Keratinocyte (primary cell): ENCODE data around the gene GGA2. TPM values are rescaled to one million over a fixed set of nuclear protein-coding genes. Genes with fewer than 3 reads are reported as not detected.

ENCODE experiments used
- DNase-seq: peaks from one replicate; pipeline ENCODE4 v3.0.0-alpha.2; 2011; ENCODE audit warnings: low read depth, missing footprints, low spot score
- FAIRE-seq: peaks from 2 replicates; lab custom pipeline; 2011; peaks lifted over from hg19 to GRCh38; lab: Jason Lieb, UNC
- H2AFZ ChIP-seq: 2 replicates; pipeline ENCODE4 v1.6.0; 2012; ENCODE audit warnings: low read length, control low read depth, inconsistent platforms; ENCODE audit not compliant: control insufficient read depth
- H3K27ac ChIP-seq: 2 replicates; pipeline ENCODE4 v1.5.1; 2011; ENCODE audit warnings: low read length; ENCODE audit not compliant: control insufficient read depth, insufficient read depth
- H3K27me3 ChIP-seq: 3 replicates; pipeline ENCODE4 v1.6.0; 2011; ENCODE audit warnings: low read length; ENCODE audit not compliant: control insufficient read depth, insufficient read depth; ENCODE audit errors: extremely low read depth
- H3K36me3 ChIP-seq, 2 experiments: 2 replicates in 1 of 2; 3 replicates in 1 of 2; pipeline ENCODE4 v1.5.1; 2011; ENCODE audit warnings: low read length in 2 of 2, mild to moderate bottlenecking in 1 of 2; ENCODE audit not compliant: control insufficient read depth in 2 of 2, insufficient read depth in 2 of 2; ENCODE audit errors: extremely low read depth in 1 of 2
- H3K4me1 ChIP-seq: 3 replicates; pipeline ENCODE4 v1.5.1; 2011; ENCODE audit warnings: low read length; ENCODE audit not compliant: control insufficient read depth, insufficient read depth; ENCODE audit errors: extremely low read depth
- H3K4me2 ChIP-seq: 3 replicates; pipeline ENCODE4 v1.6.0; 2011; ENCODE audit warnings: low read depth, low read length; ENCODE audit not compliant: control insufficient read depth, insufficient read depth; ENCODE audit errors: extremely low read depth
- H3K4me3 ChIP-seq, 3 experiments: fragments of 200-600 bp in 1 of 3; sonication (generic) in 1 of 3; 2 replicates in 2 of 3; 3 replicates in 1 of 3; pipeline ENCODE4 v1.5.1; 2011 to 2016; ENCODE audit warnings: low read length in 3 of 3, mild to moderate bottlenecking in 3 of 3, control low read depth in 2 of 3, inconsistent platforms in 1 of 3, low read depth in 1 of 3, mixed read lengths in 1 of 3, mixed run types in 1 of 3, moderate library complexity in 1 of 3; ENCODE audit not compliant: control insufficient read depth in 2 of 3, insufficient read depth in 2 of 3; ENCODE audit errors: extremely low read depth in 1 of 3
- H3K79me2 ChIP-seq: 2 replicates; pipeline ENCODE4 v1.6.0; 2012; ENCODE audit warnings: low read length; ENCODE audit not compliant: control insufficient read depth, insufficient read depth
- H3K9ac ChIP-seq: 3 replicates; pipeline ENCODE4 v1.6.0; 2011; ENCODE audit warnings: low read length; ENCODE audit not compliant: control insufficient read depth, insufficient read depth; ENCODE audit errors: extremely low read depth
- H3K9me1 ChIP-seq: 3 replicates; pipeline ENCODE4 v1.6.0; 2011; ENCODE audit warnings: low read length; ENCODE audit not compliant: control insufficient read depth, insufficient read depth; ENCODE audit errors: extremely low read depth
- H3K9me3 ChIP-seq: 2 replicates; pipeline ENCODE4 v1.5.1; 2012; ENCODE audit warnings: low read depth, low read length; ENCODE audit not compliant: control insufficient read depth
- H4K20me1 ChIP-seq: 3 replicates; pipeline ENCODE4 v1.6.0; 2011; ENCODE audit warnings: low read length; ENCODE audit not compliant: control insufficient read depth, insufficient read depth; ENCODE audit errors: extremely low read depth
- EZH2 ChIP-seq: IDR thresholded peaks from one replicate; pipeline ENCODE4 v1.6.1; 2012; ENCODE audit warnings: inconsistent platforms, mild to moderate bottlenecking, low read length, moderate library complexity
- dilution Hi-C: fragments of 300-500 bp; cut with MboI; formaldehyde crosslinking; loops from one replicate; pipeline ENCODE4 v1.7.0; 2020; ENCODE audit warnings: low sequenced_read_pairs; ENCODE audit not compliant: extremely low pct_ligation_motif_present
- polyA plus RNA-seq, 5 experiments: library from polyadenylated mRNA; depleted of rRNA in 3 of 5; stranded (reverse) in 3 of 5; stranded (forward) in 1 of 5; unstranded in 1 of 5; fragments of >200 nt; gene quantifications; 1 replicate in 1 of 5; 2 replicates in 3 of 5; 3 replicates in 1 of 5; pipeline versions ENCODE4 v1.2.1 to v1.2.3, GENCODE V29; 2011 to 2012; ENCODE audit warnings: missing spikeins in 2 of 5, low read depth in 1 of 5, low replicate concordance in 1 of 5
- TF ChIP-seq, protein P1 (sequence below), 3 experiments: IDR thresholded peaks in 1 of 3; conservative IDR thresholded peaks in 1 of 3; optimal IDR thresholded peaks in 1 of 3; 2 replicates in 2 of 3; 3 replicates in 1 of 3; pipeline versions ENCODE3 to v1.5.1; 2011; ENCODE audit warnings: low read length in 3 of 3, mild to moderate bottlenecking in 3 of 3, moderate library complexity in 2 of 3, control low read depth in 1 of 3, inconsistent platforms in 1 of 3; ENCODE audit not compliant: insufficient read depth in 2 of 3; ENCODE audit errors: extremely low read depth in 1 of 3

GGA2 gene
- polyA plus RNA-seq, 1 donor (not counting 4 experiments of a cell fraction or from before 2014, with no cell fraction given) = 54.1 TPM

DNA sequence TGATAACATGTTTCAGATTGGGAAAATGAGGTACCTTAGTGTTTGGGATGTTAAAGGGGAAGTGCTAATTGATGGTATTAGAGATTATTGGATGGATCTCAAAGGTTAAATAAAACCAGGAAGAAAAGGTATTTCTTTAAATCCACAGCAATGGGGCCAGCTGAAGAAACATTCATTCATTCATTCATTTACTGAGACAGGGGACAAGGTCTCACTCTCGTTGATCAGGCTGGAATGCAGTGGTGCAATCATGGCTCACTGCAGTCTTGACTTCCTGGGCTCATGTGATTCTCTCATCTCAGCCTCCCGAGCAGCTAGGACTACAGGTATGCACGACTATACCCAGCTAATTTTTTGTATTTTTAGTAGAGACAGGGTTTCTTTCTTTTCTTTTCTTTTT is 27.1 kb upstream of the GGA2 start:
- no peak overlapping the region for H2AFZ ChIP-seq
- peaks cover 16 to 28% of the 10 kb centered on the region in 2 experiments for H3K36me3 ChIP-seq
- no peaks in the 10 kb centered on the region for H3K9me1 ChIP-seq
- dilution Hi-C loops = no loop called here
- H3K4me2 ChIP-seq = no peak overlapping the region
- no peaks in the 10 kb centered on the region for H3K9me3 ChIP-seq
- TF ChIP-seq EZH2 = no peak
- no peak overlapping the region for H3K9ac ChIP-seq
- no peak for DNase-seq
- no peak overlapping the region for H3K27ac ChIP-seq
- no peaks in the 10 kb centered on the region for H3K79me2 ChIP-seq
- H3K4me1 ChIP-seq = peaks cover 25% of the 10 kb centered on the region
- FAIRE-seq = no peak
- H3K4me3 ChIP-seq = no peak overlapping the region
- no peaks in the 10 kb centered on the region for H3K27me3 ChIP-seq
- H4K20me1 ChIP-seq = no peaks in the 10 kb centered on the region

DNA sequence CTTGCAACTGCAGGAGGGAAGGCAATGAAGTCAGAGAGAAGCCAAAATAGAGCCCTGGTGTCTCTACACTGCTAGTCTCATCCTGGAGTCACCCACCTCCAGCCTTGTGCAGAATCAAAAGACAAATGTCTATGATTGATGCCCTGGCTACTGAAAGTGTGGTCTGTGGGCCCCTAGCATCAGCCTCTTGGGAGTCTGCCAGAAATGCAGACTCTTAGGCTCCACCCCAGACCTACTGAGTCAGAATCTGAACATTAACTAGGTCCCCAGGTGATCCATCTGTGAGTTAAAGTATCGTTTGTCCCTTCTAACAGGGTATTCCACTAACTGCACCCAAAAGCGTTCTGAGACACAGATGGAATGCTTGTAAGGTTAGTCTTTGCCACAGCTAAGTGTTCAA is 25.6 kb upstream of the GGA2 start:
- H3K4me2 ChIP-seq = no peak overlapping the region
- no peak overlapping the region for H3K27ac ChIP-seq
- H3K9me3 ChIP-seq = no peaks in the 10 kb centered on the region
- H3K36me3 ChIP-seq = peaks cover 16 to 29% of the 10 kb centered on the region in 2 experiments
- no peak overlapping the region for H2AFZ ChIP-seq
- H3K79me2 ChIP-seq = no peaks in the 10 kb centered on the region
- peaks cover 25% of the 10 kb centered on the region for H3K4me1 ChIP-seq
- no peak for FAIRE-seq
- H3K9me1 ChIP-seq = no peaks in the 10 kb centered on the region
- no peak for TF ChIP-seq EZH2
- TF ChIP-seq, protein P1, sequence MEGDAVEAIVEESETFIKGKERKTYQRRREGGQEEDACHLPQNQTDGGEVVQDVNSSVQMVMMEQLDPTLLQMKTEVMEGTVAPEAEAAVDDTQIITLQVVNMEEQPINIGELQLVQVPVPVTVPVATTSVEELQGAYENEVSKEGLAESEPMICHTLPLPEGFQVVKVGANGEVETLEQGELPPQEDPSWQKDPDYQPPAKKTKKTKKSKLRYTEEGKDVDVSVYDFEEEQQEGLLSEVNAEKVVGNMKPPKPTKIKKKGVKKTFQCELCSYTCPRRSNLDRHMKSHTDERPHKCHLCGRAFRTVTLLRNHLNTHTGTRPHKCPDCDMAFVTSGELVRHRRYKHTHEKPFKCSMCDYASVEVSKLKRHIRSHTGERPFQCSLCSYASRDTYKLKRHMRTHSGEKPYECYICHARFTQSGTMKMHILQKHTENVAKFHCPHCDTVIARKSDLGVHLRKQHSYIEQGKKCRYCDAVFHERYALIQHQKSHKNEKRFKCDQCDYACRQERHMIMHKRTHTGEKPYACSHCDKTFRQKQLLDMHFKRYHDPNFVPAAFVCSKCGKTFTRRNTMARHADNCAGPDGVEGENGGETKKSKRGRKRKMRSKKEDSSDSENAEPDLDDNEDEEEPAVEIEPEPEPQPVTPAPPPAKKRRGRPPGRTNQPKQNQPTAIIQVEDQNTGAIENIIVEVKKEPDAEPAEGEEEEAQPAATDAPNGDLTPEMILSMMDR (optimal IDR thresholded peaks at IDR 0.05 in 1 of 3, IDR thresholded peaks at IDR 0.05 in 1 of 3, conservative IDR thresholded peaks at IDR 0.05 in 1 of 3; ENCODE audit: extremely low read depth in 1 of 3, insufficient read depth in 2 of 3, low read length in 3 of 3) = no peak
- H4K20me1 ChIP-seq = no peaks in the 10 kb centered on the region
- no peaks in the 10 kb centered on the region for H3K27me3 ChIP-seq
- dilution Hi-C loops = no loop called here
- H3K4me3 ChIP-seq = no peak overlapping the region
- DNase-seq = no peak
- no peak overlapping the region for H3K9ac ChIP-seq
